GM18861 (cell line): Measurements from ENCODE around the gene GLG1.

ENCODE experiments used
- ATAC-seq: cut with Tn5 transposase; IDR thresholded peaks from one replicate; pipeline ENCODE4 v1.9.1; 2021; ENCODE audit not compliant: unreplicated experiment

The GLG1 gene

DNA sequence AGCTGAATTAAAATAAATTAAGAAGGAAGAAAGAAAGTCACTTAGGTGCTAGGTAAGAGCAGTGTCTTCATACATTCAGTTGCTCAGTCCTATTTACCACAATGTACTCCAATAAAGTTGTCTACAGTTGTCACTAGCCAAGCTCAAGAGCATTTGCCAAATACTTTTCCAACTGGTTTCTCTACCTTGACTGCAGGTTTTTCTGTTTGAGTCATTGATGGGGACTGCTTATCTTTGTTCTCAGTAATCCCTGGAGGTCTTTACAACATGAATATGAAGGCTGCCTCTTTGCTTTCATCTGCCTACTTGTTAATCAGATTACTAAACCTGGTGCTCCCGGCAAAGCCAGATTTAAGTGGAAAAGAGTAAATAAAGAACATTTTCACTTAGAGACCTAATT lies 121.0 kb downstream of the GLG1 start:
- no peak for ATAC-seq

DNA sequence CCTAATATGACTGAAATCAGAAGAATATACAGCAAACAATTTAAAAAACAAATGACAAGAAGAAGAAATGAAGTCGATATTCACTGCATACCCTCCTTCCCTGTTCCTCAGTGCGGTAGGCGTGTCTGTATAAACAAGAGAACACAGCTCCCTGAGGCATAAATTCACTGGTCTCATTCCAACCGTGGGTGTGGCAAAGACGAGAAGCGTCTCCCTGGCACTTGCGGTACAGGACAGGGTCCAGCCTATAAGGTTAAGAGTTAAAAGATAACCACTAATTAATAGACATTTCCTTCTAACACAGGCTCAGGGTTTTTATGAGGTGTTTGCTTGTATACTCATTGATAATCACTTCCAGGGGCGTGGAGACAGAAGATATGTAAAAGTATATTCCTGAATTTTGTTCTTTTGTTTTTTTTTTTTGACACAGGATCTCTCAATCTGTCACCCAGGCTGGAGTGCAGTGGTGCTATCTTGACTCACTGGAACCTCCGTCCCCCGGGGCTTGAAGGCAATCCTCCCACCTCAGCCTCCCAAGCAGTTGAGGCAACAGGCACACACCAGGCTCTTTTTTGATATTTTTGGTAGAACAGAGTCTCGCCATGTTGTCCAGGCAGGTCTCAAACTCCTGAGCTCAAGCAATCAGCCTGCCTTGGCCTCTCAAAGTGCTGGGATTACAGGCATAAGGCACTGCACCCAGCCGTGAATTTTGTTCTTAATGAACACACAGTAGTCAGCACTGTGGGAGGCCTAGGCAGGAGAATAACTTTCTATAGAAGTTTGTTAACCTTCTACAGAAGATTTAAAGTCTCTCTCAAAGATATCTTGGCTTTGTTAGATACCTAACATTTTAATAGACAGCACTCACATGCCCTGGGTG lies 126.5 kb downstream of the GLG1 start:
- ATAC-seq = no peak

DNA sequence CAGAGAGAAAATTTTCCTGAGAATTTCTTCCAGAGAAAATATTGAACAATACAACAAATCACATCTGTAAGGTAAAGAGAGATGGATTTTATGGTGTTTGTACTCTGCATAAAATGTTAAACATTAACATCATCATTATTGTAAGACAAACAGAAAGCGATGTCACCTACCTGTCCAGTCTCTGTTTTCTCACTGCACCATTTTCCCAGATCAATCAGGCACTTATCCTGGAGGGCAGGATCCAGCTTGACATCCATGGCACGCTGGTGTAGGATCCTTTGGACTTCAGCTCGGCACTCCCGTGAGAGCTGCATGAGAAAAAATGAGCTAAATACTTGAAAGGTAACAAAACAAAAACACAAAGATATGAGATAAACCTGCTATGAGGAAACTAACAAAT lies 129.7 kb downstream of the GLG1 start:
- no peak for ATAC-seq

DNA sequence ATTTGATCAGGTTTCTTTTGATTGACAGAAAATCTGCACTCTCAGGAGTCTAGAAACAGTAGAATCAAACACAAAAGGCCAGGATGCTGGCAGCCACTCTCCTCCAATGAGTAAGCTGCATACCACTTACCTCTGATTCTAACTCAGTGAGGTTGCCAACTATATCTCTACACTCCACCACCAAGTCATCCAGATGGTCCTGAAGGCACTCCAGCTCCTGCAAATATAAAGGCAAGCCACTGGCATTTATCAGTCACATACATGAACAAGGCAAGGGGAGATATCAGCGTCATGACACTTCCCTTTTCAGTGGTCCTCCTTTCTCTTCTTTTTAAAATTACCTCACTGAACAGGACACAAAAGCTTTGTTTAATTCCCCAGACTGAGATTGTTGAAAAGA lies 132.5 kb downstream of the GLG1 start:
- no peak for ATAC-seq

DNA sequence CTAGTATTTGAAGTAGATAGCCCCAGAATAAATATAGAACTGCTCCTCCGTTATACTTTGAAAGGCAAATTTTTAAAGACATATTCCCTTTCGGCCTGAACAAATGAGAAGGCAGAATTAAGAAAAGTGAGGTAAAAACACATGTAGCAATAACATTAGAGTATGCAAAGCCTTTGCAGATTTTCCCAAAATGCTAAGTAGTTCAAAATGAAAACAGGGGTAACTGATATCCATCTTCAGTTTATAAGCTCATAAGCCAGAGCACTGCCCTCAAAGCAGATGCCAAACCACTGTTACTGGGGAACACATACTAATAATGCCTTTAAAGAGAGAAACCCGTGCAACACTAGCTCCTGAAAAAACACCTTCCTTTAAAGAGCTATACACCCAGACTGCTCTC lies 134.4 kb downstream of the GLG1 start:
- no peak for ATAC-seq

DNA sequence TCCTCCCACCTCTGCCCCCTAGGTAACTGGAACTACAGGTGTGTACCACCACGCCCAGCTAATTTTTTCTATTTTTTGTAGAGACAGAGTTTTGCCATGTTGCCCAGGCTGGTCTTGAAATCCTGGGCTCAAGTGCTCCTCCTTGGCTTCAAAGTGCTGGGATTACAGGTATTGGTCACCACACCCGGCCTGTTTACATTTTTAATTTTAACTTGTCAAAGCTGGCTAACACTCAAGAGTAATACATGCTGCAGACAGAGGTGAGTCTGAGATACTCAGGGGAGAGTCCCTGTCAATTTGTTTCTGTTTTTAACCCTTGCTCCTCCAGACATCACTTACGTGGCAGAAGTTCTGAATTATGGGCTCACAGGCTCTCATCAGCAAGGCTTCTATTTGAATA lies 134.9 kb downstream of the GLG1 start:
- no peak for ATAC-seq

DNA sequence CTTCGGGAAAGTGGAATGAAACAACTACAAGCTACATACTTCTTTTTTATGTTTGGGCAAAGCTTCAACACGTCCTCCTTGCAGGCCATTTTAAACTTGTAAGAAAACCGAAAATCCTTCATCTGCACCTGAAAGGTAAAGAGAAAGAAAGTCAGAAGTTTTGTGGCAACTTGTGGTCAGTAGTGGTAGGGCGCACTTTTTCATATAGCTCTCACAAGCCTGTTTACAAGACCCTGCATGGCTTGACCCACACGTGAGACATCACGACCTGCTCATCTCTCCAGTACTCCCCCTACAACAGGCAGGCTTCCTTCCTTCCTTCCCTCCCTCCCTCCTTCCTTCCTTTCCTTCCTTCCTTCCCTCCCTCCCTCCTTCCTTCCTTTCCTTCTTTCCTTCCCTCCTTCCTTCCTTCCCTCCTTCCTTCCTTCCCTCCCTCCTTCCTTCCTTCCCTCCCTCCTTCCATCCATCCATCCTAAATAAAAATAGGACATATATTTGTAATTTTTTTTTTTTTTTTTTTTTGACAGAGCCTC lies 136.9 kb downstream of the GLG1 start:
- ATAC-seq = no peak

DNA sequence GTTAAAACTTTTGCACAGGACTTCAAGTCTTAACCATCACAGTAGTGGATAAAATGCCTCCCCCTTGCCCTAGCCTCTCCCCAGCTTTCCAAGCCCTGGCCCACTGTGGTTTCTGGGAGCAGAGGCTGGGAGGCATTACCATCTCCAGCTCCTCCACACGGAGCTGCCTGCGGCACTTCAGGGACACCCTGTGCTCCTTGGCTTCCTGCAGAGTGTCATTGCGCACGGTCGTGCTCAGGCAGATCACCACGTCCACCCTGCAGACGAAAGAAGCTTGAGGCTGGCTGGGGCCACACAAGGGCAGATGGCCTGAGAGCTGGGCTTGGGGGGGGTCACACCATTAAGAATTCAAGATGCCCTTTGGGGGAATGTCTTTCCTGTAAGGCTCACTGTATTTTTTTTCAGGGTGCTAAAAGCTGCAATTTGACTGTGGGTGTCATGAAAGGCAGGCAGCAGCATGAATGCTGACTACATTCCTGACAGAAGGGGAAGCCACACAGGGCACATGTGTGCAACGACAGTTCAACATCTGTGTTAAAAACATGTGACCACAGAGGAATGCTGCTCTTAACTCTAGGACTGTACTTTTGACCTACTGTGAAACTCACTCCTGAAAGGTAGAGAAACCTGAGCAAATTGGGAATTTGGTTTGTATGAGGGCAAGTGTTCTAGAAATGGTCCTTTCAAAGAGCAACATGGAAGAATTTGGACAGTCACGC lies 137.9 kb downstream of the GLG1 start:
- no peak for ATAC-seq

DNA sequence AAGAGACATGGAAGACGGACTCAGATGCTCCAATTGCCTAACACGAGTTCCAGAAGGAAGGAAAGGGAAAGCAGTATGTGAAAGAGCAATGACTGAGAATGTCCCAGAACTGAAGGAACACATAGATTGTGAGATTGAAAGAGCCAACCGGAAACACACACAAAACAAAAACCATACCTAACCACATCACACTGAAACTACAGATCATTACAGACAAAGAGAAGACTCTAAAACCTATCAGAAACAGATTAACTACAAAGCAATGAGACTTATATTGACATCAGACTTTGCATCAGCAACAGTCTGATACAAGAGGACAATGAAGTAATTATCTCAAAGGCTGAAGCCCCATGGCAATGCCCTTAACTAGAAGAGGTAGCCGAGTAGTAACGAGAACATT lies 140.0 kb downstream of the GLG1 start:
- no peak for ATAC-seq

DNA sequence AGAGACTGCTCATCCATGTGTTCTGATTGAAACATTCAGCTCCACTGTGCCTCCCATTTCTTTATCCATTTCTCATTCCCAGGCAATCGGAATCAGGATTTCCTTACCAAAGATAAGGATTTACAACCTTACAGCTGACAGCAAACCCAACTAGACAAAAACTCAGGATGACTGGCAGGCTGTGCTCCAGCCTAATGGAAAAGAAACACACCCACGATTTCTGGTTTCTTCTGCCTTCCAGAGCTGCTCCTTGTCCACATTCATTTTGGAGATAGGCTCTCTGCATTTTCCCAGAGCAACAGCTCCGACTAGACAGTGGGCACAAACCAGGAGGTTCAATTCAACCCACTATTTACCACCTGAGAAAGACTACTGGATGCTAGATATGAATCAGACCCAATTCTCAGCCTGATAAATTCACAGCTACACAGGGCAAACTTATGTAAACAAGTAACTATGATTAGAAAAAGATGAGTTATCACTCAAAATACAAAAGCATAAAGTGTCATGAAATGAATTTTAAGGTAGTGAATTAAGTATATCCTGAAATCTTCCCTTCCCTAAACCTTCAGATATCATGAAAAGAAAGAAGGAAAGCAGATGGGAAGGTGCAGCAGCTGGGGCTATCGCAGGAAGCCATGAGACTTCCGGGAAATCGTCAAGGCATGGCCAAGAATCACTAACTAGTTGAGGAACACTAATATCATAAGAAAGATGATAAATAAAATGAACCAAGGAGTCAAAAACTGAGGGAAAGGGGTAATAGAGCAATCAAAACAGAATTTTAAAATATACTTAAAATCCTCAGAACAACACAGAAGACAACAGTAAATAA lies 140.8 kb downstream of the GLG1 start:
- ATAC-seq = no peak

DNA sequence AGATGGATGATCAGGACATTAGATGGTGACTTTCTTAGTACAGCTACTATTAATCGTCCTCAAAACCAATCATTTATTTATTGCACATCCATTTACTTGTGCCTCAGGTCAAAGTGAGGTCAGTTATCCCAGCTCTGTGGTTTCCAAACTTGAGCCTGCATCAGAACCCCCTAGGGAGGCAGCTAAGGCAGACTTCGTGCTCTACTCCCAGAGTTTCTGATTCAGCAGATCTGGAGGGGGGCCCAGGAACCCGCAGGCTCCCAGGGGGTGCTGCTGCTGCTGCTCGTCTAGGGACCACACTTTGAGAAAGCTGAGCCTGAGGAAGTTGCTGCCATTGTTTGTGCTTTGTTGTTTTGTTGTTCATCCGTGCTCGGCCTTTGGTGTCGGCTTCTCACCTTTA lies 141.6 kb downstream of the GLG1 start:
- no peak for ATAC-seq

DNA sequence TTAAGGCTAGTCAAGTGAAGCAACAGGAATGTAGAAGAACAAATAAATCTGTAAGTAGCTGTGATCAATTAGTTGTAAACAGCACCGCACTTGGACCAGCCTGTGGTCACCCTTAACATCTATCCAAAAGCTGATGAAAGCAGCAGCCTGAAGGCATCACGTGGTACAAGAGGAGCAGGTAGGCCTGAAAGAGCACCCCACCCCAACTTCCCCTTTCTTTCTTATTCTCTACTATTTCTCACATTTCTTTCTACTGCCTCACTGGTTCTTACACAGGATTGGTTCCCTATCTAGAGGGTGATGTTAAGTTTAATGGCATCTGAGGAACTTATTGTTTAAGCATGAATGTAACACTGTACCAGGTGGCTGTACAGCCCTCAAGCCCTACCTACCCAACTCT lies 143.0 kb downstream of the GLG1 start:
- ATAC-seq = no peak

DNA sequence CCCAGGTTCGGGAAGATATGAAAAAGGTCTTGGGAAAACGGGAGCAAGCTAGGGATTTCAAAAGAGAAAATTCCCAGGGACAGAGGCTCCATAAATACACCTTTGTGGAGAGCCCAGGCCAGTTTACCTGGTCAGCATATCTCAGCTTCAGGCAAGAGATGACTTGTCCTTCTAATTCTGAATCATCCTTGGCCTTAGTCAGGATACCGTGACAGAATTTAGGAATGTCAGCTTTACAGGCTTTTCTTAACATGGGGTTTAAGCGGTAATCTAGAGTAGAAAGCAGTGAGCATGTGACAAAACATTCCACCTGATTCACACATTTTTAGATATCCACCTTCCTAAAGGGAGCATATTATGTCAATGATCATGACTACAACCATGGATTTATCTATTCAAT lies 144.6 kb downstream of the GLG1 start:
- ATAC-seq = no peak

DNA sequence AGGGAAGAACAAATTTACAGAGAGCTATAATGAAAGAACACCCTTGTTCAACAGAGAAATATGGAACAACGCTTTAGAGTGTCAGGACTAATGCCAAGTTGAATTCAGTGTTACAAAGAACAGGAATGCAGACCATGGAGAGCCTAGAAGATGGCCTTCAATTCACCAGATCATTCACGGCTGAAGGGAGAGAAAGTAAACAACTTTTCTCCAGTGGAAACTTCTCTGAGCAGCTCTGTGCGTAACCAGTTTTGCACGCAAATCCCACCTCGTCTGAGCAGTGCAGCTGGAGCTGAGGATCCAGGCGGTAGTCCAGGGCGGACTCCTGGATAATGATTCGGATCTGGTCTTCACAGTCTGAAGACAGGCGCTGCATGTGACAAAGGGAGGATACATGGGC lies 145.1 kb downstream of the GLG1 start:
- no peak for ATAC-seq

DNA sequence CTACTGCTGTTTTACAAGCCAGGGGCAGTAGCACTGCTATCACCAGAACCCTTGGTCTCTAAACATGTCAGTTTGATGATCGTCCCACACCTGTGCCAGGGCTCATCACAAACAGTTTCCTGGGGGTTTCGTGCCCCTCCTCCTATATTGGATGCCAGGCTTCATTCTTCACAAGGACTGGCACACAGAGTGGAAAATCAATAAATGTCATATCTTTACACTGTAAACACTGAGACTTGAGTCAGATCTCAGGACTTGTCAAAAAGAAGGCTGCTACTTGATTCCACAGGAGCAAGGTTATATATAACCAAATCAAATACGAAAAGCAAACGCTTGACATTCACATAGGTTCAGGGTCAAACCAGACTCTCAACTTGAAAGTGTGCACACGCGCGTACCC lies 146.4 kb downstream of the GLG1 start:
- no peak for ATAC-seq

DNA sequence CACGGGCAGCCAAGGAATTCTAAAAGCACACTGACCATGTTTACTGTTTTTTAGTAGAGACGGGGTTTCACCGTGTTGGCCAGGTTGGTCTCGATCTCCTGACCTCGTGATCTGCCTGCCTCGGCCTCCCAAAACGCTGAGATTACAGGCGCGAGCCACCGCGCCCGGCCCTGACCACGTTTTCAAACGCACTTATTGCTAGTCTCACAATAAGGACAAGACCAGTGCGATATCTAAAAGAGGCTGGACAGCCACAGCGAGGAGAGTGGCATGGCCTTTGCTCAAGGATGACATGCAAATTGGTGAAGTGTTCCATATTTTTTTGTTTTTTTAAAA lies 150.7 kb downstream of the GLG1 start:
- ATAC-seq = no peak

DNA sequence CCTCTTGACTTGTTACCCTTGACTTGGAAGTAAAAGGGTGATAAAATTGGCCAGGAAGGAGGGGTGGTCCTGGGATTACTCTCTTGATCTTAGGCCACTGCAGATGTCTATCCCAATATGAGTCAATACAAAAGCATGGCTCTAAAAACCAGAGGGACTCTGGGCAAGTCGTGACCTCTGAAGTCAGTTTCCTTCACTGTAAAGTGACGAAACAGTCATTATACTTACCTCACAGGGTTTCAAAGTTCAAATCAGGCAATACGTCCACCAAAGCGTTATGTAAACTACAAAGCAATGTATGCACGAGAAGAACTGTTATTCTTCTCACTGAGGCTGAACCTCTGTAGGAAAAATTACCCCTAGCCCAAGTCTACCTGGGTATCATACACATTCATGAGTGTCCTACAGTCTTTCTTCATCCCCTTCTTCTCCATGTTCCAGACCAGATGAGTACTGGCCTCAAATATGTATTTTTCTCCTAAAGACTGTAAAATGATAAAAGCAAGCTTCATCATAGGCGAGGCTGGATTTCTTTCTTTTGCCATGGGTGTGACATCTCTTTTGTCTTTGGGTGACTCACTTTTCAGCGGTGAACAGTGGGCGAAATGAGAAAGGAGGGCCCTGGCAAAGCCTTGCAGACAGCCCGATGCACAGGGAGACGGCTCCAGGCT lies 151.2 kb downstream of the GLG1 start:
- no peak for ATAC-seq

DNA sequence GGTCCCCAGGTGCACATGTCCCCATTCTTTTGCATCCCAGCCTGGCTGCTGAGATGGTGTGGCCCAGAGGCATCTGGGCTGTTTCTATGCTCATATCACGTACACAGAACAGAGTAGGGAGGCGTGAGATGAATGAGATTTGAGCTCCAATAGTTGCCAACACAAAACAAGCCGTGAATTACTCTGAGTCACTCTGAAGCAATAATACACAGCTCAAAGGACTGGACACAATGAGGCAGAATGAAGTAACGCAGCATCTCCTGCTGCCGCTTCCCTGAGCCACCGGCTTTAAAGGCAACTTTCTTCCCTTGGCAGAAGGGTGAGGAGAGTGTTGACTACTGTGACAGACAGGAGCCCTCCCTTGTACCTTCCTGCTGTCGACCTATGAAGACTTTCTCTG lies 151.7 kb downstream of the GLG1 start:
- ATAC-seq = no peak

DNA sequence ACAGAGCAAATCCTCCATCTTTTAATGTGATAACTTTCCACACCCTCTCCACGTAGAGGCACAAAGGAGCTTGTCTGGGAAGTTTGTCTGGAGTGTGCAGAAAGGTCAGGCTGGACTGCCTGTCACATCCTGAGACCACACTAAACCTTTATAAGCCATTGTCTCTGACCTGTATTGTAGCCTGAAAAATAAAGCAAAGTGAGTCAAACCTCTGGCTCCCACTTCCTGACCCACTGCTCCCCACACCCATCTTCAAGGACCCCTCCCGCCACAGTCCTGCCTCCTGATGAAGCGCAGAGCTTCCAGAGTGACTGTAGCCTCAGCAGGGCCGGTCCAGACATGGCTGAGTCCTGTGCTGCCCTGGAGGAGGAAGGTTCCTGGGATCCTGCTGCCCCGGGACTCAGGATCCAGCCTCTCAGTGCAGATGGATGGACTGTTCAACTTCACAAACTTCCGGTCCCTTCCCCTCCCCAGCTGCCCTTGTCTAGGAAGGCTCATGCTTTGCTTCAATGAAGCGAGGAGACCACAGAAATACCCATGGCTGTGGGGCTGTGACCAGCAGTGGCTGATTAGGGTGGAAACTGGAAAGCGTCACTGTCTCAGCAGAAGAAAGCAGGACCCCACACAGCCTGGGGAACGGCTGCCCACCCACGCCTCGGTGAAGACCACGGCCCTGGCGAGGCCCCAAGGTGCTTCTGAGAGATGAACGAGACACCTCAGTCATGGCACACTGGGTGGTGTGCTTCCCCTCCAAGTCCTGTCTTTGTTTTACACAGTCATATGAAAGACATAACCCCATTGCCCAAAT lies 154.8 kb downstream of the GLG1 start:
- ATAC-seq = peak; percentile 86
